Activated T-cell treated with anti-CD3 and anti-CD28 coated beads for 48 hours (primary cell): ENCODE data around the gene SOBP.
"Not testable (repeated sequence)": the region's sequence is repeated elsewhere in the genome, so short reads cannot be mapped to it uniquely, and the experiment has no call there.

ENCODE experiments used
- DNase-seq: peaks from one replicate; pipeline ENCODE4 v3.0.0-alpha.2; 2020; ENCODE audit warnings: low read depth

SOBP gene

GRCh38 chr6:107550906-107551305, 61.0 kb downstream of the SOBP start:
- DNase-seq, result no peak

GRCh38 chr6:107553121-107553520, 63.2 kb downstream of the SOBP start:
- not testable (repeated sequence) for DNase-seq

GRCh38 chr6:107554326-107554725, 64.4 kb downstream of the SOBP start:
- DNase-seq, result no peak

- no peak for DNase-seq
Measured at GRCh38 chr6:107554918-107555317, 65.0 kb downstream of the SOBP start.

GRCh38 chr6:107555449-107555848, 65.5 kb downstream of the SOBP start:
- no peak for DNase-seq

GRCh38 chr6:107556082-107556481, 66.2 kb downstream of the SOBP start:
- DNase-seq, result no peak

GRCh38 chr6:107557698-107558097, 67.8 kb downstream of the SOBP start:
- no peak for DNase-seq

- no peak for DNase-seq
Measured at GRCh38 chr6:107560657-107561056, 70.7 kb downstream of the SOBP start.

GRCh38 chr6:107561306-107561705, 71.4 kb downstream of the SOBP start:
- no peak for DNase-seq

- DNase-seq, result no peak
Measured at GRCh38 chr6:107563694-107564588, 74.0 kb downstream of the SOBP start.

- DNase-seq, result no peak
Measured at GRCh38 chr6:107564589-107564951, 74.7 kb downstream of the SOBP start.

- no peak for DNase-seq
Measured at GRCh38 chr6:107565165-107565723, 75.3 kb downstream of the SOBP start.

GRCh38 chr6:107567643-107568042, 77.7 kb downstream of the SOBP start:
- DNase-seq, result no peak

- no peak for DNase-seq
Measured at GRCh38 chr6:107569473-107569872, 79.6 kb downstream of the SOBP start.

- DNase-seq, result no peak
Measured at GRCh38 chr6:107571354-107571753, 81.4 kb downstream of the SOBP start.

GRCh38 chr6:107572886-107573285, 83.0 kb downstream of the SOBP start:
- no peak for DNase-seq

GRCh38 chr6:107574856-107575255, 84.9 kb downstream of the SOBP start:
- DNase-seq, result no peak

- DNase-seq, result no peak
Measured at GRCh38 chr6:107576852-107577251, 86.9 kb downstream of the SOBP start.

GRCh38 chr6:107578642-107579341, 88.9 kb downstream of the SOBP start:
- no peak for DNase-seq

- no peak for DNase-seq
Measured at GRCh38 chr6:107579456-107580056, 89.6 kb downstream of the SOBP start.

- no peak for DNase-seq
Measured at GRCh38 chr6:107582086-107582485, 92.2 kb downstream of the SOBP start.

GRCh38 chr6:107584726-107585125, 94.8 kb downstream of the SOBP start:
- no peak for DNase-seq
